Measurements from ENCODE around the gene LRRTM4. TPM values are rescaled to one million over a fixed set of nuclear protein-coding genes. Genes with fewer than 3 reads are reported as not detected.
"Not testable (repeated sequence)": the region's sequence is repeated elsewhere in the genome, so short reads cannot be mapped to it uniquely, and the experiment has no call there.

Gene LRRTM4
- total RNA-seq, 1 donor from 2014 or later, result 0.92 TPM

- ATAC-seq (no peak), DNase-seq (ENCODE audit: missing footprints) (no peak)
- intact Hi-C loops (cut with DNase I), result no loop called here
These were observed 322.8 kb downstream of the LRRTM4 start for GRCh38 chr2:77199411-77199810.

GRCh38 chr2:77193858-77194448 is 328.2 kb downstream of the LRRTM4 start:
- ATAC-seq (no peak), DNase-seq (ENCODE audit: missing footprints) (no peak)
- intact Hi-C loops (cut with DNase I), result no loop called here

- intact Hi-C loops (cut with DNase I), result no loop called here
- DNase-seq (ENCODE audit: missing footprints) (no peak), ATAC-seq (no peak)
These were observed 329.3 kb downstream of the LRRTM4 start for GRCh38 chr2:77192811-77193289.

GRCh38 chr2:77191665-77192064 is 330.5 kb downstream of the LRRTM4 start:
- intact Hi-C loops (cut with DNase I), result no loop called here
- DNase-seq (ENCODE audit: missing footprints) (no peak), ATAC-seq (no peak)

GRCh38 chr2:77190721-77191346 is 331.3 kb downstream of the LRRTM4 start:
- intact Hi-C loops (cut with DNase I), result no loop called here
- DNase-seq (ENCODE audit: missing footprints) (no peak), ATAC-seq (no peak)

GRCh38 chr2:77185052-77185451 is 337.1 kb downstream of the LRRTM4 start:
- intact Hi-C loops (cut with DNase I), result no loop called here
- ATAC-seq (no peak), DNase-seq (ENCODE audit: missing footprints) (no peak)

- DNase-seq (ENCODE audit: missing footprints) (no peak), ATAC-seq (no peak)
- intact Hi-C loops (cut with DNase I), result no loop called here
These were observed 342.9 kb downstream of the LRRTM4 start for GRCh38 chr2:77179297-77179696.

- ATAC-seq; intact Hi-C loops (cut with DNase I); DNase-seq (ENCODE audit: missing footprints): not testable (repeated sequence)
These were observed 346.9 kb downstream of the LRRTM4 start for GRCh38 chr2:77175266-77175780.

GRCh38 chr2:77169426-77169825 is 352.8 kb downstream of the LRRTM4 start:
- ATAC-seq (no peak), DNase-seq (ENCODE audit: missing footprints) (no peak)
- intact Hi-C loops (cut with DNase I), result no loop called here

GRCh38 chr2:77164021-77164420 is 358.2 kb downstream of the LRRTM4 start:
- intact Hi-C loops (cut with DNase I); ATAC-seq; DNase-seq (ENCODE audit: missing footprints): not testable (repeated sequence)

- DNase-seq (ENCODE audit: missing footprints), result no peak
- no peak for ATAC-seq
- intact Hi-C loops (cut with DNase I), result no loop called here
These were observed 361.2 kb downstream of the LRRTM4 start for GRCh38 chr2:77161009-77161408.

GRCh38 chr2:77156599-77156998 is 365.6 kb downstream of the LRRTM4 start:
- intact Hi-C loops (cut with DNase I), result no loop called here
- ATAC-seq, result no peak
- DNase-seq (ENCODE audit: missing footprints), result no peak

GRCh38 chr2:77155511-77155910 is 366.7 kb downstream of the LRRTM4 start:
- DNase-seq (ENCODE audit: missing footprints) (no peak), ATAC-seq (no peak)
- intact Hi-C loops (cut with DNase I), result no loop called here

- ATAC-seq (no peak), DNase-seq (ENCODE audit: missing footprints) (no peak)
- intact Hi-C loops (cut with DNase I), result no loop called here
These were observed 372.6 kb downstream of the LRRTM4 start for GRCh38 chr2:77149565-77149964.

GRCh38 chr2:77147153-77147552 is 375.0 kb downstream of the LRRTM4 start:
- intact Hi-C loops (cut with DNase I), result no loop called here
- ATAC-seq, result no peak
- DNase-seq (ENCODE audit: missing footprints), result no peak

GRCh38 chr2:77144772-77145171 is 377.4 kb downstream of the LRRTM4 start:
- intact Hi-C loops (cut with DNase I), result no loop called here
- DNase-seq (ENCODE audit: missing footprints) (no peak), ATAC-seq (no peak)

GRCh38 chr2:77142141-77142540 is 380.0 kb downstream of the LRRTM4 start:
- DNase-seq (ENCODE audit: missing footprints) (no peak), ATAC-seq (no peak)
- intact Hi-C loops (cut with DNase I), result no loop called here

GRCh38 chr2:77128479-77128878 is 393.7 kb downstream of the LRRTM4 start:
- peak; percentile 52 for DNase-seq (ENCODE audit: missing footprints)
- ATAC-seq; intact Hi-C loops (cut with DNase I): not testable (repeated sequence)

- intact Hi-C loops (cut with DNase I), result no loop called here
- no peak for ATAC-seq
- no peak for DNase-seq (ENCODE audit: missing footprints)
These were observed 394.8 kb downstream of the LRRTM4 start for GRCh38 chr2:77127345-77127744.

- intact Hi-C loops (cut with DNase I), result no loop called here
- DNase-seq (ENCODE audit: missing footprints) (no peak), ATAC-seq (no peak)
These were observed 400.7 kb downstream of the LRRTM4 start for GRCh38 chr2:77121518-77121917.
